HCT116 (cell line): Measurements from ENCODE around the gene APOL3. TPM values are rescaled to one million over a fixed set of nuclear protein-coding genes. Genes with fewer than 3 reads are reported as not detected.
"Not testable (repeated sequence)": the region's sequence is repeated elsewhere in the genome, so short reads cannot be mapped to it uniquely, and the experiment has no call there.

Experiments used
- ATAC-seq: fragments of 200-7000 bp; cut with Tn5 transposase; 2 replicates; pipeline ENCODE4 v1.9.1; 2020; ENCODE audit warnings: mild to moderate bottlenecking, moderate library complexity
- BruUV-seq: library from RNA; stranded (reverse); fragments of 400-500 nt; replicated peaks from 2 replicates; lab custom pipeline; 2021; lab: Mats Ljungman, UMichigan
- CTCF ChIA-PET: fragments of 300-600 bp; sonication (Branson Sonifier 250); formaldehyde crosslinking; loops from one replicate; lab custom pipeline; 2021; ENCODE audit warnings: antibody characterized with exemption; lab: Charles Lee
- POLR2A ChIA-PET: fragments of 300-600, 350-600 bp; sonication (Branson Sonifier 250); formaldehyde crosslinking; loops from one replicate; lab custom pipeline; 2021; ENCODE audit warnings: antibody characterized with exemption; lab: Charles Lee
- RAD21 ChIA-PET, 2 experiments: fragments of 300-600 bp; sonication (Branson Sonifier 250); formaldehyde crosslinking; loops; one replicate each; lab custom pipeline; 2023; ENCODE audit warnings: low total read pairs in 2 of 2; ENCODE audit not compliant: uncharacterized antibody in 2 of 2, unreplicated experiment in 2 of 2, low non-redundant PET in 1 of 2; lab: Charles Lee
- DNase-seq: peaks from one replicate; pipeline ENCODE4 v3.0.0-alpha.2; 2010; ENCODE audit warnings: low read depth, low spot score
- H2AFZ ChIP-seq: fragments of 200-600 bp; shearing (Covaris generic), sonication (generic); 2 replicates; pipeline ENCODE4 v1.6.1; 2017; ENCODE audit warnings: low read depth, mixed run types, mixed read lengths, antibody characterized with exemption, low read length; ENCODE audit not compliant: poor library complexity, severe bottlenecking
- H3K27ac ChIP-seq: 2 replicates; pipeline ENCODE4 v1.5.1; 2012; ENCODE audit warnings: low read depth, low read length
- H3K27me3 ChIP-seq: fragments of 200-600 bp; sonication (generic); 2 replicates; pipeline ENCODE4 v1.6.1; 2016; ENCODE audit warnings: mixed run types, low read length, mixed read lengths; ENCODE audit not compliant: insufficient read depth
- H3K36me3 ChIP-seq, 2 experiments: fragments of 200-500 bp in 1 of 2; fragments of 200-600 bp in 1 of 2; sonication (Bioruptor generic) in 1 of 2; sonication (generic) in 1 of 2; 2 replicates each; pipeline versions ENCODE4 v1.5.1 to v1.6.1; 2014 to 2016; ENCODE audit warnings: low read length in 2 of 2, inconsistent platforms in 1 of 2, mixed read lengths in 1 of 2, mixed run types in 1 of 2; ENCODE audit not compliant: insufficient read depth in 2 of 2, control insufficient read depth in 1 of 2
- H3K4me1 ChIP-seq, 2 experiments: fragments of 200-600 bp in 1 of 2; sonication (generic) in 1 of 2; 2 replicates each; pipeline versions ENCODE4 v1.5.1 to v1.6.1; 2012 to 2017; ENCODE audit warnings: low read length in 2 of 2, inconsistent platforms in 1 of 2, mild to moderate bottlenecking in 1 of 2, mixed read lengths in 1 of 2, mixed run types in 1 of 2, moderate library complexity in 1 of 2; ENCODE audit not compliant: insufficient read depth in 2 of 2, control insufficient read depth in 1 of 2
- H3K4me2 ChIP-seq: fragments of 200-600 bp; sonication (generic); 2 replicates; pipeline ENCODE4 v1.6.1; 2017; ENCODE audit warnings: mixed run types, low read length, mixed read lengths
- H3K4me3 ChIP-seq, 2 experiments: fragments of 200-600 bp in 1 of 2; sonication (generic) in 1 of 2; replicated peaks in 1 of 2; 2 replicates each; pipeline ENCODE4 v1.5.1; 2011 to 2016; ENCODE audit warnings: low read length in 2 of 2, control low read depth in 1 of 2, low read depth in 1 of 2, mild to moderate bottlenecking in 1 of 2, mixed read lengths in 1 of 2, mixed run types in 1 of 2
- H3K79me2 ChIP-seq: fragments of 200-600 bp; sonication (generic); 2 replicates; pipeline ENCODE4 v1.6.1; 2017; ENCODE audit warnings: mild to moderate bottlenecking, mixed run types, low read length, moderate library complexity, mixed read lengths; ENCODE audit not compliant: insufficient read depth
- H3K9ac ChIP-seq: fragments of 200-600 bp; sonication (generic); 2 replicates; pipeline ENCODE4 v1.6.1; 2016; ENCODE audit warnings: low read length, mixed read lengths
- H3K9me2 ChIP-seq: fragments of 200-600 bp; sonication (generic), shearing (Covaris generic); 2 replicates; pipeline ENCODE4 v1.6.1; 2017; ENCODE audit warnings: mixed run types, mild to moderate bottlenecking, moderate library complexity; ENCODE audit not compliant: insufficient read depth
- H3K9me3 ChIP-seq, 2 experiments: fragments of 200-500 bp in 1 of 2; fragments of 200-600 bp in 1 of 2; sonication (Bioruptor generic) in 1 of 2; sonication (generic) in 1 of 2; 2 replicates each; pipeline ENCODE4 v1.6.1; 2014 to 2017; ENCODE audit warnings: low read length in 2 of 2, mixed read lengths in 2 of 2, inconsistent platforms in 1 of 2, low read depth in 1 of 2, mild to moderate bottlenecking in 1 of 2, mixed run types in 1 of 2, moderate library complexity in 1 of 2; ENCODE audit not compliant: control insufficient read depth in 1 of 2, insufficient read depth in 1 of 2
- H4K20me1 ChIP-seq: fragments of 200-600 bp; sonication (generic), shearing (Covaris generic); 2 replicates; pipeline ENCODE4 v1.6.1; 2017; ENCODE audit warnings: mixed run types, mild to moderate bottlenecking, moderate library complexity; ENCODE audit not compliant: insufficient read depth
- CBX3 ChIP-seq: IDR thresholded peaks from 2 replicates; pipeline ENCODE4 v1.6.1; 2012; ENCODE audit warnings: low read depth
- EZH2 ChIP-seq: fragments of 200-600 bp; sonication (generic); IDR thresholded peaks from 2 replicates; pipeline ENCODE4 v1.6.1; 2017; ENCODE audit warnings: antibody characterized with exemption, mixed run types
- SP1 ChIP-seq: IDR thresholded peaks from 2 replicates; pipeline ENCODE4 v1.6.1; 2012; ENCODE audit warnings: low read depth
- intact Hi-C: fragments of 100-400 bp; cut with micrococcal nuclease; formaldehyde crosslinking; loops from 2 replicates; pipeline ENCODE4 v1.10.0; 2022
- total RNA-seq: library from RNA; stranded (reverse); gene quantifications from one replicate; pipeline ENCODE4 v1.2.1, GENCODE V29; 2021; ENCODE audit not compliant: unreplicated experiment

Gene APOL3
- total RNA-seq, 1 experiment from 2014 or later, result 0.49 TPM

DNA sequence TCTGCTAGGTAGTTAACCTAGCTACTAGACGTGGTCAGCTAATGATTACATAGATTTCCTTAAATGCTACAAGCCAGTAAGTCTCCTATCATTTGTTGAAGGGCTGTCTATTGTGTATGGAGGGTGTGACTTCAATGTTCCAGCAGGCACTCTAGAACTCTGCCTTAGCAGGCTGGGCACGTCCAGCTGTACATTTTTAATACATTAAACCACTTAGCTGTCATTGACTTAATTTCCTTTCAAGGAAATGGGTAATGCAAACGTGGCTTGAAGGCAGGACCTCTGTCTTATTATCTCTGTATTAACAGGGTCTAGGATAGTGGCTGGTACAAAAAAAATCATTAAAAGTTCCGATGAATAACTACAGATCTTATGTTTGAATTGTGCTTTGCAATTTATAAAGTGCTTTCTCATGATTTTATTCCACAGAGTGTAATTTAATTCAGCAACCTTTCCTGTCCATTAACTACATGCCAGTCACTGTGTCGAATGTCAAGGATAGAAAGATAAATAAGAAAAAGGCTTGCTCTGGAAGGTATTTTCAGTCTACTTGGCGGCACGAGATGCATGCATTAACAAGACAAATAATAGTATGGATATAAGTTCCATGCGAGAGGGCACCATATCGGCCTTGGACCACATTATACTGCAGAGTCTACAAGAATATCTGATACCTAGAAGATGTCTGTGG lies 60.3 kb downstream of the APOL3 start:
- Histone ChIP-seq H2AFZ (no peak overlapping the region), H4K20me1 (no peaks in the 10 kb centered on the region), H3K27ac (no peak overlapping the region), H3K9me2 (no peaks in the 10 kb centered on the region), H3K4me3 (no peak overlapping the region), H3K27me3 (no peaks in the 10 kb centered on the region), H3K9ac (no peak overlapping the region), H3K9me3 (no peaks in the 10 kb centered on the region), H3K4me2 (no peak overlapping the region), H3K36me3 (no peaks in the 10 kb centered on the region), H3K79me2 (no peaks in the 10 kb centered on the region), H3K4me1 (peaks cover 0 to 4% of the 10 kb centered on the region in 2 experiments; a peak in 2 of 4 replicates)
- intact Hi-C loops, result no loop called here
- DNase-seq, result no peak
- CTCF ChIA-PET, result interaction anchor here (0.6 kb wide), 1 partner anchor 34 kb away, joined by 3 read pairs; no protein-coding TSS in a partner anchor
- TF ChIP-seq SP1, result no peak
- no peak for TF ChIP-seq CBX3
- no peak for TF ChIP-seq EZH2
- ATAC-seq, result no peak
- RAD21 ChIA-PET, result no interaction called here
- BruUV-seq, result no TSS peak
- POLR2A ChIA-PET, result no interaction called here

DNA sequence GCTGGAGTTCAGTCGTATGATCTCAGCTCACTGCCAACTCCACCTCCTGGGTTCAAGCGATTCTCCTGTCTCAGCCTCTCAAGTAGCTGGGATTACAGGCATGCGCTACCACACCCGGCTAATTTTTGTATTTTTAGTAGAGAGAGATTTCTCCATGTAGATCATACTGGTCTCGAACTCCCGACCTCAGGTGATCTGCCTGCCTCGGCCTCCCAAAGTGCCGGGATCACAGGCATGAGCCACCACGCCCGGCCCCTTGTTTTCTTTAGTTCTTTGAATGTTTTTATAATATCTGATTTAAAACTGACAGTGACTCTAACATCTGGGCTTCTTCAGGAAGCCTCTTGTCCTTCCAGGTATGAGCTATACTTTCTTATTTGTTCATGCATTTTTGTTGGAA lies 61.0 kb downstream of the APOL3 start:
- H3K9me2 ChIP-seq, H2AFZ ChIP-seq, DNase-seq, POLR2A ChIA-PET, H3K36me3 ChIP-seq, H3K27ac ChIP-seq, H3K4me2 ChIP-seq, BruUV-seq, intact Hi-C loops, H3K9ac ChIP-seq, H3K4me1 ChIP-seq, H3K9me3 ChIP-seq, RAD21 ChIA-PET, H3K27me3 ChIP-seq, H3K79me2 ChIP-seq, ATAC-seq, H4K20me1 ChIP-seq, H3K4me3 ChIP-seq: not testable (repeated sequence)
- CTCF ChIA-PET, result interaction anchor here (0.6 to 2.4 kb wide), 2 partner anchors 34 kb away, joined by 3 to 6 read pairs; no protein-coding TSS in a partner anchor
